Right lung (tissue), 10 donors: ENCODE measurements around the gene SERPINB11. TPM values are rescaled to one million over a fixed set of nuclear protein-coding genes. Genes with fewer than 3 reads are reported as not detected.
A peak's percentile ranks its signal among the peaks of the same experiment; 100 is the strongest.
"Not testable (repeated sequence)": the region's sequence is repeated elsewhere in the genome, so short reads cannot be mapped to it uniquely, and the experiment has no call there.

Source experiments
- DNase-seq, 2 donors: peaks; one replicate each; pipeline ENCODE4 v3.0.0-alpha.2; 2013
- long read RNA-seq, 8 donors: transcript quantifications; one replicate each; lab custom pipeline, GENCODE V29; 2026
- polyA plus RNA-seq, 5 donors: library from polyadenylated mRNA; unstranded; fragments of 120-200 nt; gene quantifications; one replicate each; pipeline versions ENCODE4 v1.2.1 to v1.2.3, GENCODE V29; 2013; ENCODE audit warnings: inconsistent platforms in 1 of 5, low replicate concordance in 1 of 5; ENCODE audit not compliant: insufficient read length in 5 of 5, insufficient read depth in 1 of 5

The SERPINB11 gene, protein sequence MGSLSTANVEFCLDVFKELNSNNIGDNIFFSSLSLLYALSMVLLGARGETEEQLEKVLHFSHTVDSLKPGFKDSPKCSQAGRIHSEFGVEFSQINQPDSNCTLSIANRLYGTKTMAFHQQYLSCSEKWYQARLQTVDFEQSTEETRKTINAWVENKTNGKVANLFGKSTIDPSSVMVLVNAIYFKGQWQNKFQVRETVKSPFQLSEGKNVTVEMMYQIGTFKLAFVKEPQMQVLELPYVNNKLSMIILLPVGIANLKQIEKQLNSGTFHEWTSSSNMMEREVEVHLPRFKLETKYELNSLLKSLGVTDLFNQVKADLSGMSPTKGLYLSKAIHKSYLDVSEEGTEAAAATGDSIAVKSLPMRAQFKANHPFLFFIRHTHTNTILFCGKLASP
- polyA plus RNA-seq: not detected
- long read RNA-seq, donor 1: 0 reads
- long read RNA-seq, donor 2: 0 reads
- long read RNA-seq, donor 3: 0 reads
- long read RNA-seq, donor 4: 0 reads
- long read RNA-seq, donor 5: 0 reads
- long read RNA-seq, donor 6: 0 reads
- long read RNA-seq, donor 7: 0 reads
- long read RNA-seq, donor 8: 0 reads

DNA sequence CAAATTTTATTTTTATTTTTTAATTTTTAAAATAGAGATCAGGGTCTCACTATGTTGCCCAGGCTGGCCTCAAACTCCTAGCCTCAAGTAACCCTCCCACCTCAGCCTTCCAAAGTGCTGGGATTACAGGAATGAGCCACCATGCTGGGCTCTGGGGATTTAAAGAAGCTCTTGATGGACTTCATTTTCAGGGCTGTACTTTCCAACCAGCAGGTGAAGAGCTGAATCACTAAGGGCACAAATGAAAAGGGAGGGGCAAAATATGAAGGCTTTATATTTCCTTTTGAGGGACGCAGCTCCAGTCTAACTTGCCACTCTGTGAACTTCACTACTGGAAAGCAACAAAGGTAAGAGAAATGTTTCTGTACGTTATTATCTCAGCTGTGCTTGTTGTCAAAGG, at the start of gene SERPINB11:
Gene SERPINB11 (plus strand): TSS at position 301 of the 400 bp plus-strand sequence. CDS start 7,234 bp downstream, outside the sequence.
- DNase-seq: no peak

DNA sequence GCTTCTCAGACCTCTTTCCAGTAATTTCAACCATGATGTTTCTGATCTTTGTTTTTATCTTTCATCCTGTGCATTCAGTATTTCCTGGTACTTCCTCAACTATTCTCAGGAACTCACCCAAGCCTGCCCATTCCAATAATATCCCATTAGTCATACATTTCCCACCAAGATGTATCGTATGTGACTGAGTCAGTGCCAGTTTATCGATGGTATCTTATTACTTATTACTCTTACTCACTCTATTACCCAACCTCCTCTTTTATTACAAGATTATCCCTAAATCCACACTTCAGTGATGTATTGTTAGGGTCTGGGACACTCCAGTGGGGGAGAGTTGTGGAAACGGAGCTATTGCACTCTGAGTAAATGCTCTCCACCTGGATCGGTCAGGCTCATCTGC, 43.8 kb upstream of the SERPINB11 start:
- DNase-seq: not testable (repeated sequence)

DNA sequence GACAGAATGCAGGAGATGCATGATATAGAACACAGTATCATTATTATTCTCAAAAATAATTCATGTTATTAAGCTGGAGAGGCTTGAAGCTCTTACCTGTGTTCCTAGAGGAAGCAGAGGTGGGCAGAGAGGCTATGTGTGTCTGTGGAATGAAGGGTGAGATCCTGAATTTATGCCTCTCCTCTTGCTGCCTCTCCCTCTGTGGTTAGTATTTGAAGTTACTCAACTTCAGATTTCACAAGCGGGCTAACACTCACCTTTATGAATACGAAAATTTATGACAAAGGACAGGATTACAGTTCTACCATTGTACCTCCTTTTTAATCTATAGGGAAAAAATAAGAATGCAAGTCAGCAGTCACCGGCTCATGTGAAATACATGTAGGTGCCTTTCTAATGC, 41.0 kb upstream of the SERPINB11 start, which contains the start of gene SERPINB3:
Gene SERPINB3 (minus strand): TSS at position 144 of the 400 bp plus-strand sequence. CDS start 677 bp downstream, outside the sequence.
- DNase-seq: not testable (repeated sequence)

DNA sequence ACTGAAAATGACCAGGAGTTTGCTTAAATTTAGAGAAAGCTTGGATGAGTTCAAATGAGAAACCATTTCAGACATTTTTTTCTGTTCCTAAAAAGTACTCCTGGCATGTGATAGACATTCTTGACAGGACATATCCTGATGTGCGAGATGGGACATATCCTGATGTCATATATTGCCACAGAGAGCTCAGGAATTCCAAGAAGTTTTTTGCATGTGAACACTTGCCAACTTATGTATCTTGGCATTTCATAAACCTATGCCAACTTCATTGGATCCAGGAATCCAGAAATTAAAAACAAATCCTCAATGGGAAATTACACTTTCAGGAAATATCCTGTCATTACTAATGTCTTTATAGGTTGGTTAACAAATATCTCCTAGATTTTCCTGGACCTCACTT, 38.2 kb upstream of the SERPINB11 start:
- DNase-seq: no peak

DNA sequence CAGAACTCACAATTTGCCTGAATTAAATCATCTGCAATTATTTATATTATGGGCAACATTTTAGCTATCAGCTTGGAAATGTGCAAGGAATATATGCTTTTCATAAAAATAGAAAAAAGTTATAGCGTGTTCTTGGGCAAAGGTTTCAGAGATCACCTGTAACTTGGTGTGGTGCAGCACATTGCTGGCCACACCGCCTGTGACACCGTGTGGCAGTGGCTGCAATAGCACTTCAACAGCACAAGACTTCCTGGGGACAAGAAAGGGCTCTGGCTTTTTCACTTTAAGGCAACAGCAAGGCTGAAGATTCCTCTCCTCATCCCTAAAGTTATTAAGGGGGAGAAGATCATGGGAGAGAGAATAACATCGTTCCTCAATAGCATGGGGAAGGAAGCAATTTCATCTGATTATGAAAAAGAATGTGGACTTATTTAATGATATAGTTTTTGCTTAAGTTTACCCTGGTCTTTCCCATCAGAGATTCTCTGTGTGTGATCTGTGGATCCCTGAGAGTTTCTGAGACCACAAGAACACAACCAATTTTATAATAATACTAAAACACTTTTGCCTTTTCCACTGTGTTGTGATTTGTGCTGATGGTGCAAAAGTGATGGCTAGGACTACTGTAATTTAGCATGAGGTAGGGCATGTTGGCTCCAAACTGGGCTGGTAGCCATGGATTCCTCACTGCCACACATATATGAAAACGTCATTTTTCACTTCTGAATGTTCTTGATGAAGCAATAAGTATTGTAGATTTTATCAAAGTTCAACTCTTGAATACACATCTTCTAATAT, 26.0 kb upstream of the SERPINB11 start:
- no peak for DNase-seq

DNA sequence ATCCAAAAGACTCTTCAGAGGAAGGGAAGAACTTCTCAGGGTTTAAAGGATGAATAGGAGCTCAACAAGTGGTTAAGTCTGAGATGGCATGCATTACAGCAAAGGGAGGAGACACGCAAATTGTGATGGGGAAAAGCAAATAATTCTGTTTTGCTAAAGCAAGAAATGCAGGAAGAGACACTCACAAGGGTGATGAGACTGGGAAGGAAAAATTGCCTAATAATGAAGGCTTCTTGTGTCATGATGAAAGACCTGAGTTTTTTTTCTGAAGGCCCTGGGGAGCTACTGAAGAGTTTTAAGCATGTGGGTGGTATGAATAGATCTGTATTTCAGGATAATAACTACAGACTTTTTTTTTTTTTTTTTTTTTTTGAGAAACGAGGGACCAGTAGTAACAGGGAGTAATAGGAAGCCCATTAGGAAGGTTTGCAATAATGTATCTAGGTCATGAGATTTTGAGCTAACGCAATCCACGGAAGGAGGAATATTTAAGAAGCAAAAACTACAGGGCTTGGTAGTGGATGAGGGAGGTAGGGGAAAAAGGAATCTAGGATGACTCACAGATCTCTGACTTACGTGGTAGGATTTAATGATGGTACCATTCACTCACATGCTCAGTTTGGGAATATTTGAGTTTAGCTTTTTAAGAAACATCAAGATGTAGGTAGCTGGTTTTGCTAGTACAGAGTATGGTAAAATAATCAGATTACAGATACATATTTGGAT, 25.1 kb upstream of the SERPINB11 start:
- DNase-seq: no peak

DNA sequence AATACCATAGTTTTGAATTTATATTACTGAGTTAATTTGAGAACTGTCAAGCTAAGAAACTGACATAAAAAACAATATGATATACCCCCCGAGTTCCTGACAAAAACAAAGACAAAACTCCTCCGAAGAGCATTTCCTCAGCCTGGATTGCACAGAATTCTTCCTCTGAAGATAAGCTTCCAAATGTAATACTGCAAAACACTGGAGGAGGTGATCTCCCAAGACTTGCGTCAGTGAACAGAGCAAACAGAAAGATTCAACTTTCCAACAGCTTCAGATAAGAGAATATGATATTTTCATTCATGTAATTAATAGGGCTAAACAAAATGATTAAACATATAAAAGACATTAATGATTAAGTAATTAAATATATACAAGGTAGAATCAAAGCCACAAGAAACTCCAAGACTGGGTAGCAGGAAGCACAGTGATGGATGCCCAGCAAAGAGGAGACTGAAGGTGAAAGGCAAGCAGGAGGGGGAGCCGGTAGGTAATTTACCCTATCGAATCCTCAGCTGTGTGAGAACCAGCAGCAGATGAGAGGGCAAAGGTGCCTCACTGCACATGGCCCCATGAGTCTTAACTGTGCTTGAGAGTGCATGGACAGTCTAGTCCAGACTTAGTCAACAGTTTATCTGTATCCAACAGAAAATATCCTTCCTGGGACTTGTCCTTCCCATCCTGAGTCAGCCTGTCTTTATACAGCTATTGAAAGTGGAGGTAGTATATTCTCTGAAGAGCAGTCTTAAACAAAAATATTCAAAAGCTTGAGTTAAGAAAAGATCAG, 22.7 kb upstream of the SERPINB11 start:
- DNase-seq: no peak

DNA sequence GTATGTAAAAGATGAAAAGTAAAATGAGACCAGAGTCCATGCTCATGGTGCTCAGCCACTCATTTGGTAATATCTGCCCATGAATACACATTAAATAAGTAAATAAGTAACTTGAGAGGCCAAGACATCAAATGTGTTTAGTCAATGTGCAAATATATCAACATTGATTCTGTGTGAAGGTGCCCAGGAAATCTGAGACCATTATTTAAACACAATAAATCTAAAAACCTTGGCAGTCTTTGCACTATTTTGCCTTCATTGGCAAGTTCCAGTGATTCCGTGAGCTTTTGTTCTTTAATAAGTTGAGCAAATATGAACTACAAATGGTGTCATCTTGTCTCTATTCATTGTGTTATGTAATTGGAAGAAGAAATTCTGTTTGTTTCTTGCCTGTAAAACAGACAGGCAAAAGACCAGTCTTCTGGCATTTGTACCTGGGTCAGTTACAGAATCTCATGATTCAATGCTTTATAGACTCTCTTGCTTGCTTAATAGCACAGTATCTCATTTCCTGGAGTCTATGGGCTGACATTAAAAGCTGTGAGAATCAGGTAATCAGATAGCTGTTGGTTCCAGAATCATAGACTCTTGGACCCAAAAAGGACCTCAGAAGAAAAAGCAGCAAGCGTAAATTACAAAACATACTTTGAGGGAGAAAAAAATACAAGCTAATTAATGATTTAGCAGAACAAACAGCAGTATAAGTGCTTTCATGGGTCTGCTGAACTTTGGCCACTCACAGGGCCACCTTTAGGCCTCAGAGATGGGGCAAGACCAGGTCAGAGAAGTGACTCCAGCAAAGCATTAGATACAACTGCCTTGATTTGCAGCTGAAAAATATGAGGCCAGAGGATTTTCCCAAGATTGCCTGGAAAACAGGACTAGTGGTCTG, 21.1 kb upstream of the SERPINB11 start:
- no peak for DNase-seq

DNA sequence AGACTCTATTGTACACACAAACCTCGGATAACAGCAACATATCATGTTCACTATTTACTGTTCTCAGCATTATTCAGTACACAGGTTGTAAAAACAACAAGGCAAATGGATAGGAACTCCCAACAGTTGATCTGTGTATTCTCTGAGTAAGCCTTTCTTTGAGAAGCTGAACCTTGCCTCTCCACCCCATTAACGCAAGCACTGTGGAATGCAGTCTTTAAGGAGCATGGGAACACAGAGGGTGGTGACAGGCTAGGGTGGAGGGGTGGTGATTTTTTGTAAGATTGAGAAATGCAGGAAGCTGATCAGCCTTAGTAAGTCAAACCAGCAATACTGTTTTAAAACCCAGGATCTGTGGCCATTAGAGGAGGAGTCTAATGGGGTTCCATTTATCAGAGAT, 19.6 kb upstream of the SERPINB11 start:
- DNase-seq: peak; percentile 2 to 16

DNA sequence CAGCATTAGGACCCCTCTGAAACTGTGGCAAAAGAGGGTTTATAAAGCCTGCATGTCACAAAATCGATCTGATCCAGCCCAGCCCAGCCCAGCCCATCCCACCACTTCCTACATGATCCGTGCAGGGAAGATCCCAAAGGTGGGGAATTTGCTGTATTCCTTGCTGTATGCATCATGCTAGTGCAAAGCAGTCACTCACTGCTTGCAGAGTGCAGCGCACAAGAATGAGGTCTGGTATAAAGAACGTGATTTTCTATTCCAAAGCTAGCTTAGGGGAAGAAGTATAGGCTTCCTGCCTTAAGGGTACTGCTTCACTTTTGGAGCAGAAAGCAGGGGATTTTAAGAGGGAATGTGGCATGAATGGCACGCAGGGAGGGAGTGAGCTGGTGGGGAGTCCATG, 18.9 kb upstream of the SERPINB11 start:
- no peak for DNase-seq

DNA sequence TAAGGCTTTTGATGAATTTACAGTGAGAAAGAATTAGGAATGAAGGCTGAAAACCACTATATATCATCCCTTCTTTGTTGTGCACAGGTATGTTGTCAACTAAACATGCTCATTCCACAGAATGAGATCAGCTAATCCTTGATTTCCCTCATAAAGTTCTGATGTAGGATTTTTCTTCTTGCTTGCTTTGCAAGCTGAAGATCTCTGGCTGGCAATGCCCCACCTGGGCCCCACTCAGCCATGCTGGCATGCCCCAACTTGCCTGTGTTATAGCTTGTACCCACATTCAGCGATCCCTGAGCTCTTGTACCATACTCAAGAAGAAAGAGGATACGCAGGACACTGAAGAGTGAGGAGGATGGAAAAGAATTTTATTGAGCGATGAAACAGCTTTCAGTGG, 18.0 kb upstream of the SERPINB11 start:
- DNase-seq: no peak

DNA sequence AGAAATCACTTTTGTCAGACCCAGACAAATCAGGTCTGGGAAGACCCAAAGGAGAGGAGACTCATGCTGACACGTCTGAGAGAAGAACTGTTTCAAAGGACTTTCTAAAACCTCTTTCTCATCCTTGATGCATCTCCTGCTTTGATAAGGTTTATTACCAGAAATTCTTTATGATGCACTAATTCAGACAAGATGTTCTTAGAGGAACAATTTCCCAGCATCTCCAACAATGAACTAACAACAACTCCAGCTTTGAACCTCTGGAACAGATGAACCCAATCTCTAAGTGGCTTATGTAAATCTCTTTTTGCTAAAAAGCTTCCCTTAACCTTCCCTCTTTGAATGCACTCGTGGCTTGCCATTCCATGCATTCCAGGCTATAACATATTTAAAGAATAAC, 15.9 kb upstream of the SERPINB11 start:
- DNase-seq: no peak

DNA sequence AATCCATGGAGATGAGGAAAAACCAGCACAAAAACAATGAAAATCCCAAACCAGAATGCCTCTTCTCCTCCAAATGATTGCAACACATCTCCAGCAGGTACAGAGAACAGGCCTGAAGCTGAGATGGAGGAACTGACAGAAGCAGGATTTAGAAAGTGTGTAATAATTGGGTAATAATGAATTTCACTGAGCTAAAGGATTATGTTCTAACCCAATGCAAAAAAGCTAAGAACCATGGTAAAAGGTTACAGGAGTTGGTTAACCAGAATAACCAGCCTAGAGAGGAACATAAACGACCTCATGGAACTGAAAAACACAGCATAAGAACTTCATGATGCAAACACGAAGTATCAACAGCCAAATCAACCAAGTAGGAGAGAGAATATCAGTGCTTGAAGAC, 13.7 kb upstream of the SERPINB11 start:
- DNase-seq: no peak

DNA sequence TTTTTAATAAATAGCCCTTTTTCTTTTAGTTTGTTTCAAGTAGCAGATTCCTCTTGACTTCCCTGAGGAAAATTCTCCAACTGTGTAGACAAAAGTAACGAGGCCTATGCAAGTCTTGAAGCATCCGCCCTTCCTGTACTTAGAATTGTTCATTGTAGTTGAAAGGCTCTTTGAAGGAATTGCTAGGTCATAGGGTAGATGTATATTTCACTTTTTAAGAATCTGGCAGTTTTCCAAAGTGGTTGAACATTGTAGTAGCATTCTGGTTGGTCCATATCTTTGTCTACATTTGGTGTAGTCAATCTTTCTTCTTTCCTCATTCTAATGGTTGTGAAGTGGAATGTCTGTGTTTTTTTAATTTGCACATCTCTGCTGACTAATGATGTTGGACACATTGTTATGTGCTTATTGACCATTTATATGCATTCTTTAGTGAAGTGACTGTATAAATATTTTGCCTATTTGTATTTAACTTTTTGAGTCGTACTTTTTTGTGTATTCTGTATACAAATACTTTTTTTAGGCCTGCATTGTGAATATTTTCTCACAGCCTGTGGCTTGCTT, 5.6 kb upstream of the SERPINB11 start:
- no peak for DNase-seq

DNA sequence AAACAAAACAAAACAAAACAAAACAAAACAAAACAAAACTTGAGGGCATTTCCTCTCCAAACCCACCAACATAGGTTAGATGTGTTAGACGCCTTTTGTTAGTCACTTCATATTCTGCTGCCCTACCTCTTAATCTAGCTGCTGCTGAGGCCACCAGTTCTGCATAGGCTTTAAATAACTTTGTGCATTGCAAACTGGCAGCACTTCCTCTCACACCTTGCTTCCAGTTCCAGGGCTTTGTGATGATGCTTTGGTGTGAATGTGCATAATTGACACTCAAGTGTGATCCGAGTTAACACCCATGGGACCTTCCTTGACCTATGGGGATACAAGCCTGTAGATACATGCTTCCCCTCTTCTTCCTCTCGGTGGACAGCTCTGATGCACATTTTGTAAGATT, 2.3 kb upstream of the SERPINB11 start:
- no peak for DNase-seq

DNA sequence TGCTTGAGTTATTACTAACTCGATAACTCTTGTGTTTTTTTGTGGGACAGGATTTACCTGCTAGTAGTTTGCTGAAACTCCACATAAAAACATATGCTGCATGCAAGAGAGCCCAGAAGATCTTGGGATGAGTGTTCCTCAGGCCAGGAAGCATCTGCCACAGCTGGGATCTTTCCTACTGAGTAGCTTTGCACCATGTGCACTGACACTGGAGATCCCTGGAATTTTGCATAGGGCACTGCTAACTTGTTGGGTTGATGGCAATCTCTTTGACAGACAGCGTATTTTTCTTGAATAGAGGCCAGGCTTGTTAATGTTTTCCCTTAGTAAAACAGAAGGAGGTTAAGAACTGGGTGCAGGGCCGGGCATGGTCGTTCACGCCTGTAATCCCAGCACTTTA, 808 bp upstream of the SERPINB11 start:
- DNase-seq: no peak

DNA sequence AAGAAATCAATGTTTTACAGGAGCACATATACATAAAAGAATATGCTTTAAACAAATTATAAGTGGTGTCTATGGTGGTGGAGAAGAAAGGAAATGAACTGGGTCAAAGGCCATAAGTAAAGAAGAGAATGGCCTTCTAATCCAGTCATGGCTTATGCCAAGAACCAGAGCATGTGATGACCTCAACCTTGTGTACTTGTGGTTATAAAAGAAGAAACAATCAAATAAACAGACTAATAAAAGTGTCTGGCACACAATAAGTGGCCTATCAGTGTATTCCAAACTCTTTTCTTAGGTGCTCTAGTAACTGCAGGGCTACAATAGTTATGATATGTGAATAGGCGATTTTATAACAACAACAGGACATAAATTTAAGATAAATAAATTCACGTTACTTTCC, 2.6 kb downstream of the SERPINB11 start:
- DNase-seq: no peak

DNA sequence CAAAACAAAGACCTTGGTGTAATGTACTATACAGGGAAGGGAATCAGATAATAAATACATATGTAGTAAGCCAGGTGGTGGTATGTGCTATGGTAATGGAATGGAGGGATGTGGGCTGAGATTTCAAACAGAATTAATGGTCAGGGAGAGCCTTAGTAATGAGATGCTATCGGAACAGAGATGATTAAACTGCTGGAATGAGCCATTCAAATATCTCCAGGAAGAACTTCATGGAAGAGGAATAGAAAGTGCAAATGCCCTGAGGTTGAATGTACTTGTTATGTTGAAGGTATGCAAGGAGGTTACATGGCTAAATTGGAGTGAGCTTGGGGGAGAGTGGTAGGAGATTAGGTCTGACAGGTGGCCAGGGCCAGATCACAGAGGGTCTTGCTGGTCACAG, 5.1 kb downstream of the SERPINB11 start:
- DNase-seq: no peak

DNA sequence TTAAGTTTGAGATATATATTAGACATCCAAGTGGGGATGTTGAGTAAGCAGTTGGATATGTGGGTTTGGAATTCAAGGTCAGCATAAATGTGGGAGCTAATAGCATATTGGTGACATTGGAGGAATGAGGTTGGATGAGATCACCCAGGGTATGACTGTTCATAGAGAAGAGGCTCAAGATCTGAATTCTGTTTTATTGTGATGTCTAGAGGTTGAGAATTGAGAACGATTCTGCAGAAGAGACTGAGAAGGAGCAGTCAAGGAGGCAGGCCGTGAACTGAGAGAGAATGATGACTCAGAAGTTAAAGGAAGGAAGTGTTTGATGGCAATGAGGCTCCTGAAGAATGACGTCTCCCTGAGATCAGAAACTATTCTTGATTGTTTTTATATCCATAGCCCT, 5.9 kb downstream of the SERPINB11 start:
- DNase-seq: no peak
